K562 (cell line): ENCODE results near the gene CREB3L2. TPM values are rescaled to one million over a fixed set of nuclear protein-coding genes. Genes with fewer than 3 reads are reported as not detected.

Source experiments
- ATAC-seq: fragments of 200-7000 bp; cut with Tn5 transposase; 3 replicates; pipeline ENCODE4 v1.9.1; 2020; ENCODE audit warnings: moderate library complexity
- BruUV-seq: library from RNA; stranded (reverse); fragments of 400-500 nt; replicated peaks from 2 replicates; lab custom pipeline; 2021; lab: Mats Ljungman, UMichigan
- CTCF ChIA-PET: fragments of 300-600 bp; formaldehyde crosslinking; extraction: SDS; loops from one replicate; lab custom pipeline; 2021; ENCODE audit warnings: low intra/inter-chr PET ratio; lab: Yijun Ruan, JAX
- POLR2A ChIA-PET: fragments of 300-600, 350-650 bp; sonication (Branson Sonifier 250); formaldehyde crosslinking; extraction: SDS; loops from one replicate; lab custom pipeline; 2021; ENCODE audit warnings: antibody characterized with exemption, inconsistent platforms; lab: Yijun Ruan, JAX
- DNase-seq, 4 experiments: peaks; one replicate each; pipeline versions ENCODE4 v3.0.0 to v3.0.0-alpha.2; 2011 to 2018; ENCODE audit warnings: low spot score in 3 of 4, mixed read lengths in 3 of 4; ENCODE audit errors: extremely low read depth in 1 of 4
- FAIRE-seq: peaks from 2 replicates; lab custom pipeline; 2011; peaks lifted over from hg19 to GRCh38; lab: Jason Lieb, UNC
- H2AFZ ChIP-seq: 2 replicates; pipeline ENCODE4 v1.6.0; 2011; ENCODE audit warnings: low read depth, low read length, control low read depth, inconsistent platforms
- H3K27ac ChIP-seq: fragments of 200-600 bp; 3 replicates; pipeline ENCODE4 v1.8.0; 2011; ENCODE audit warnings: low read depth, mild to moderate bottlenecking, control low read depth, inconsistent platforms, low read length, moderate library complexity, mixed read lengths; ENCODE audit errors: extremely low read depth
- H3K27me3 ChIP-seq, 2 experiments: fragments of 300-600 bp in 1 of 2; 2 replicates in 1 of 2; 3 replicates in 1 of 2; pipeline versions ENCODE4 v1.6.0 to v1.8.0; 2011; ENCODE audit warnings: inconsistent platforms in 2 of 2, low read length in 2 of 2, mild to moderate bottlenecking in 1 of 2, mixed read lengths in 1 of 2, moderate library complexity in 1 of 2; ENCODE audit not compliant: control insufficient read depth in 2 of 2, insufficient read depth in 2 of 2
- H3K36me3 ChIP-seq: fragments of 300-600 bp; 3 replicates; pipeline ENCODE4 v1.8.0; 2011; ENCODE audit warnings: mild to moderate bottlenecking, low read length, inconsistent platforms; ENCODE audit not compliant: control insufficient read depth, insufficient read depth
- H3K4me1 ChIP-seq, 2 experiments: fragments of 200-600 bp in 1 of 2; replicated peaks in 1 of 2; 2 replicates in 1 of 2; 3 replicates in 1 of 2; pipeline versions ENCODE4 v1.5.1 to v1.8.0; 2011; ENCODE audit warnings: inconsistent platforms in 2 of 2, low read length in 2 of 2, mild to moderate bottlenecking in 1 of 2, mixed read lengths in 1 of 2, moderate library complexity in 1 of 2; ENCODE audit not compliant: control insufficient read depth in 2 of 2, insufficient read depth in 2 of 2
- H3K4me2 ChIP-seq: 2 replicates; pipeline ENCODE4 v1.6.1; 2011; ENCODE audit warnings: low read length, control low read depth, inconsistent platforms, mixed read lengths; ENCODE audit not compliant: insufficient read depth
- H3K4me3 ChIP-seq: fragments of 200-600 bp; sonication (generic), shearing (Covaris generic); 2 replicates; pipeline ENCODE4 v1.5.1; 2016; ENCODE audit warnings: control low read depth, inconsistent platforms
- H3K79me2 ChIP-seq: fragments of 200-600 bp; 3 replicates; pipeline ENCODE4 v1.8.0; 2011; ENCODE audit warnings: low read length, inconsistent platforms; ENCODE audit not compliant: control insufficient read depth, insufficient read depth
- H3K9ac ChIP-seq, 2 experiments: 2 replicates each; pipeline versions ENCODE4 v1.6.0 to v1.6.1; 2011; ENCODE audit warnings: low read depth in 2 of 2, low read length in 2 of 2, control low read depth in 1 of 2, inconsistent platforms in 1 of 2, mild to moderate bottlenecking in 1 of 2, mixed read lengths in 1 of 2; ENCODE audit not compliant: insufficient read depth in 1 of 2
- H3K9me1 ChIP-seq: one replicate; pipeline ENCODE4 v1.6.0; 2011; ENCODE audit warnings: inconsistent platforms, mild to moderate bottlenecking, low read length, moderate library complexity; ENCODE audit not compliant: control insufficient read depth, insufficient read depth
- H3K9me3 ChIP-seq: replicated peaks from 2 replicates; pipeline ENCODE4 v1.5.1; 2011; ENCODE audit warnings: low read depth, low read length, inconsistent platforms; ENCODE audit not compliant: control insufficient read depth, insufficient read depth
- H4K20me1 ChIP-seq: replicated peaks from 2 replicates; pipeline ENCODE4 v1.6.1; 2011; ENCODE audit warnings: low read length, inconsistent platforms, mixed read lengths; ENCODE audit not compliant: control insufficient read depth, insufficient read depth
- ETS2 ChIP-seq: IDR thresholded peaks from 2 replicates; pipeline ENCODE4 v1.6.1; 2016; ENCODE audit warnings: borderline replicate concordance, missing genetic modification characterization, mild to moderate bottlenecking, moderate library complexity, missing compliant biosample characterization; ENCODE audit not compliant: poor library complexity, severe bottlenecking
- FOXO4 ChIP-seq: fragments of 450-650 bp; formaldehyde crosslinking; IDR thresholded peaks from 2 replicates; pipeline ENCODE4 v1.4.0; 2020; ENCODE audit warnings: mild to moderate bottlenecking, moderate library complexity
- HMBOX1 ChIP-seq: sonication (generic); IDR thresholded peaks from 2 replicates; pipeline ENCODE4 v1.6.1; 2016
- KHSRP ChIP-seq: fragments of 450-650 bp; IDR thresholded peaks from 2 replicates; pipeline ENCODE4 v1.6.1; 2017
- PBX2 ChIP-seq, 2 experiments: IDR thresholded peaks in 1 of 2; conservative IDR thresholded peaks in 1 of 2; 2 replicates each; pipeline ENCODE4 v1.6.1; 2016; ENCODE audit warnings: low read depth in 2 of 2, mild to moderate bottlenecking in 1 of 2, missing compliant biosample characterization in 1 of 2, missing genetic modification characterization in 1 of 2, moderate library complexity in 1 of 2
- POU5F1 ChIP-seq: fragments of 150-350 bp; IDR thresholded peaks from 2 replicates; pipeline ENCODE4 v1.6.1; 2014; ENCODE audit warnings: borderline replicate concordance, low read length, low read depth, mild to moderate bottlenecking; ENCODE audit not compliant: partially characterized antibody
- RB1 ChIP-seq: fragments of 450-650 bp; IDR thresholded peaks from 2 replicates; pipeline ENCODE4 v1.6.1; 2017; ENCODE audit warnings: low read depth, mild to moderate bottlenecking
- SUPT5H ChIP-seq: fragments of 450-650 bp; IDR thresholded peaks from 2 replicates; pipeline ENCODE4 v1.6.1; 2016
- ZHX1 ChIP-seq: fragments of 150-350 bp; conservative IDR thresholded peaks from 2 replicates; pipeline ENCODE4 v1.6.1; 2014; ENCODE audit warnings: low read length
- ZNF146 ChIP-seq: IDR thresholded peaks from one replicate; pipeline ENCODE4 v1.6.1; 2018; ENCODE audit warnings: missing compliant biosample characterization; ENCODE audit not compliant: unreplicated experiment
- ZNF174 ChIP-seq: fragments of 250-450 bp; sonication (Bioruptor Pico); IDR thresholded peaks from 2 replicates; pipeline ENCODE4 v1.4.0; 2020; ENCODE audit warnings: mild to moderate bottlenecking
- ZNF232 ChIP-seq: sonication (generic); formaldehyde crosslinking; IDR thresholded peaks from 2 replicates; pipeline ENCODE4 v1.8.0; 2022; ENCODE audit warnings: mild to moderate bottlenecking, missing genetic modification reagents
- WGBS: fragments of 100-300 bp; shearing (Covaris generic); methylation state at CpG from one replicate; pipeline ENCODE4 v1.1.6; 2016; ENCODE audit warnings: low coverage, mixed read lengths; ENCODE audit not compliant: insufficient coverage; ENCODE audit errors: missing lambda C conversion rate; 5-methylcytosine and 5-hydroxymethylcytosine counted together
- in situ Hi-C: fragments of 300-500 bp; cut with MboI; formaldehyde crosslinking; loops from 4 replicates; pipeline ENCODE4 v1.15.0; 2018; ENCODE audit warnings: inconsistent platforms, mixed read lengths
- intact Hi-C: fragments of 100-400 bp; cut with micrococcal nuclease; formaldehyde crosslinking; loops from 2 replicates; pipeline ENCODE4 v1.14.2; 2022
- polyA plus RNA-seq, 8 experiments: library from polyadenylated mRNA; depleted of rRNA in 4 of 8; stranded (reverse) in 5 of 8; unstranded in 3 of 8; fragments of >200 nt; fragmentation: Nextera tagmentation in 2 of 8; fragmentation: Illumina TruSeq in 1 of 8; extraction: Ambion mirVana in 2 of 8; extraction: Trizol in 1 of 8; gene quantifications; 2 replicates each; pipeline versions ENCODE4 v1.2.1 to v1.2.3, GENCODE V29; 2011 to 2014; ENCODE audit warnings: inconsistent platforms in 1 of 8, missing spikeins in 1 of 8
- total RNA-seq, 7 experiments: library from RNA; depleted of rRNA in 6 of 7; stranded (reverse); fragments of >200 nt in 6 of 7; fragmentation: Illumina TruSeq in 2 of 7; extraction: Trizol in 2 of 7; gene quantifications; 2 replicates each; pipeline versions ENCODE4 v1.2.1 to v1.2.3, GENCODE V29; 2011 to 2021; ENCODE audit warnings: low replicate concordance in 1 of 7

CREB3L2 gene
- total and polyA plus RNA-seq, 9 of the 15 experiments (the other 6 are each of a cell fraction or from before 2014, with no cell fraction given), result 7.1 to 45.6 (median 15.8) TPM

DNA sequence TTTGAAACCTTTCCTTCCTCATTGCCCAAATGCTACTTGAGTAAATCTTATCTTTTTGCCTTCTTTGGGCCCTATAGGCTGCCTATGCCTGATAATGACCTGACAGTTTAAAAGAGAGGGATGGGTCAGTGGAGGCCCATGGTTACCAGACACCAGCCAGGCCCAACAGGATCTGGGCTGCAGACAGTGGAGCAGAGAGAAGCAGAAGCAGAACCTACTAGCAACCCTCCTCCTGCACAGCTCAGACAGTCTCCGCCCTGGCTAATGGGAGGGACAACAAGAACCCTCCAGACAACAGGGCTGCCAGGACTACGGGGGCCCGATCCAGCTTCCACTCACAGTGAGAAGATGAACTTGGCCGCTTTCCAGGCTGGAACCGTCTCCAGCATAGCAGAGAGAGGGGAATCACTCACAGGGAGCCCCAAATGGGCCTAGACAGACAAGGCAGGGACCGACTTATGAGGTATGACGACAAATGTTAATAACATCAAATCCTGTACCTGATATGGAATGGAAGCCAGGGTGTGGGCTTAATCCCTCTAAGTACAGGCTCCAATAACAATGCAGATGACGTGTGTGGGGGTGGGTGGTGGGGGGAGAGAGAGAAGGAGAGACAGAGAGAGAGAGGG lies 123.4 kb downstream of the CREB3L2 start (continued):
- TF ChIP-seq FOXO4 (no peak), POU5F1 (no peak), ZNF174 (CRISPR knock-in tag) (no peak), HMBOX1 (peak; percentile 63; the same call in 1 of the 2 replicates), KHSRP (no peak), RB1 (no peak), ZNF232 (CRISPR knock-in tag) (no peak), SUPT5H (no peak)

DNA sequence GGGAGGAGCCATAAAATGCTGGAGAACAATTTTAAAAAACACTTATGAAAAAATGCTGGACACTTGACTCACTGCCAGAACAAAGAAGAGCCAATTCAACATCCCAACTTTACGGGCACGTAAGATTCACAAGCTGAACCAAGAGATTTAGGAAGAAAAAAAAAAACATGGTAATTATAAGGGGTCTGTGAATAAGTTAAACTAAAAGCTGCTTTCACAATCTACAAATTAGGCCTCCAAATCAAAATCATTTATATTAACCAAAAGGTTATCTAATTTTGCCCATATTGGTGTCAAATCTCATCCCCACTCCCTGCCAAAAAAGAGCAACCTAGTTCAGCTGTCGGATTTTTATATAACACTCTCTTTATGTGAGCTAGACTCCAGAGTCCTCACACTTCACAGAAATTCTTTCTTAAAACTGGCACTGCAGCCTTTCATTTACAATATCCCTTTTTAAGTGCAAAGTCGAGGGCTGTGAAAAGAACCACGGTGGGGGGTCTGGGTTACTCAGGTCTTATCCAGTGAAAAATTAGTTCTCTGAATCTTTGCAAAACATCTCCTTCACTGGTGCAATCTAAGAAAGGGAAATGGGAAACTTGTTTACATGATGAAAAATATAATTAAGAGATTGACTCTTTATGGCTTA lies 124.7 kb downstream of the CREB3L2 start:
- ChIA-PET POLR2A (interaction anchor here (0.6 to 0.8 kb wide), 3 partner anchors 10 to 635 kb away, joined by 3 to 5 read pairs (median 4); no protein-coding TSS in a partner anchor), CTCF (no interaction called here)
- Histone ChIP-seq H3K4me1 (peaks cover 13 to 21% of the 10 kb centered on the region in 2 experiments; a peak in 4 of 5 replicates), H3K9ac (no peak overlapping the region), H3K4me3 (no peak overlapping the region), H3K9me3 (no peaks in the 10 kb centered on the region), H3K9me1 (peaks cover 3% of the 10 kb centered on the region), H3K79me2 (no peaks in the 10 kb centered on the region), H4K20me1 (no peaks in the 10 kb centered on the region), H2AFZ (no peak overlapping the region), H3K36me3 (peaks cover 76% of the 10 kb centered on the region), H3K4me2 (no peak overlapping the region), H3K27ac (no peak overlapping the region), H3K27me3 (no peaks in the 10 kb centered on the region)
- BruUV-seq, result no TSS peak
- WGBS, result 91% methylated on average over 5 of the region's 5 CpGs
- ATAC-seq (no peak), FAIRE-seq (no peak), DNase-seq (no peak)
- in situ Hi-C loops (no loop called here), intact Hi-C loops (no loop called here)
- no peak for TF ChIP-seq ZHX1
- TF ChIP-seq ZNF146 (CRISPR knock-in tag), result no peak
- no peak for TF ChIP-seq PBX2 (CRISPR knock-in tag; IDR thresholded peaks at IDR 0.05; ENCODE audit: low read depth)
- TF ChIP-seq PBX2 (tag; conservative IDR thresholded peaks at IDR 0.05; ENCODE audit: low read depth), result no peak
- TF ChIP-seq ETS2 (tag), result no peak
